Measurements from ENCODE around the gene SNX19.
"Not testable (repeated sequence)": the region's sequence is repeated elsewhere in the genome, so short reads cannot be mapped to it uniquely, and the experiment has no call there.

The SNX19 gene

GRCh38 chr11:130945896-130946295, 29.6 kb upstream of the SNX19 start:
- no peak overlapping the region for H3K27ac ChIP-seq
- POLR2A ChIA-PET (ENCODE audit: low non-redundant PET), result no interaction called here
- no peak for TF ChIP-seq CTCF (conservative IDR thresholded peaks at IDR 0.05; ENCODE audit: low read depth)
- DNase-seq (ENCODE audit: low spot score), result peak; percentile 49
- CTCF ChIA-PET, result interaction anchor here (0.6 kb wide), 1 partner anchor 10 kb away, joined by 4 read pairs; no protein-coding TSS in a partner anchor

DNA sequence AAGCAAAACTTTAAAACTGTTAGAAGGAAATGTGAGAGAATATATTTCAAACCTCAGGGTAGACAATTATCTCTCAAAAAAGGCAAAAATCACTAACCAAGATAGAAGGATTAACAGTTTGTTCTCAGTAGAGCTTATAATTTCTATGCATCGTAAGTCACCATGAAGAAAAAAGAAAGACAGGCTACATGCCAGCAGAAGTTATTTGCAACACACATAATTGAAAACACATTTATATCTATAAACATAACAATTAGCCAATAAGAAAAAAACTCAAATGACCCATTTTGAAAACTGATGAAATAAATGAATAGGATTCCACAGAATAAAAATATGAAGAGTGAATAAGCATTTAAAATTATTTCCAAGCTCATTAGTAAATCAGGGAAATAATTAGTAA, 24.4 kb upstream of the SNX19 start:
- CTCF ChIA-PET, result interaction anchor here (0.6 kb wide), 1 partner anchor 15 kb away, joined by 3 read pairs; no protein-coding TSS in a partner anchor
- no peak overlapping the region for H3K27ac ChIP-seq
- no peak for DNase-seq (ENCODE audit: low spot score)
- POLR2A ChIA-PET (ENCODE audit: low non-redundant PET), result no interaction called here
- TF ChIP-seq CTCF (conservative IDR thresholded peaks at IDR 0.05; ENCODE audit: low read depth), result no peak

DNA sequence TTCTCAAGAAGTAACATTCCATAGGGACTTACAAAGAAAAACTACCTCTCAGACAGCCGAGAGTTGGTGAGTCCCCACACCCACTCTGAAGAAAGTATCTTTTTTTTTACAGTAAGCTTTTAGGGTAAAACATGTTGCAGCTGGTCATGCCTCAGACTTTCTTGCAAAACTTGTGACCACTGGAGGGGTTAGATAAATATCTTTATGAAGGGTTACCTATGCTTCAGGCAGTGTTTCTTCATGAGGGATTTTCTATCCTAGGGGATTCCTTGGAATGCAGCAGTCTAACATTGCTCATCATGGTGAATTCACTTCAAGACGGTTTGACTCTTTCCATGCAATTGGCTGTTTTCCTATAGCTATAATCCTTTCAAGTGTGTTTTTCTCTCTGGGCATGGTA, 20.8 kb upstream of the SNX19 start:
- no peak for TF ChIP-seq CTCF (conservative IDR thresholded peaks at IDR 0.05; ENCODE audit: low read depth)
- DNase-seq (ENCODE audit: low spot score), result no peak
- CTCF ChIA-PET, result interaction anchor here (0.5 kb wide), 1 partner anchor 662 kb away, joined by 3 read pairs; no protein-coding TSS in a partner anchor
- POLR2A ChIA-PET (ENCODE audit: low non-redundant PET), result no interaction called here
- H3K27ac ChIP-seq, result no peak overlapping the region

GRCh38 chr11:130932086-130932712, 15.9 kb upstream of the SNX19 start:
- DNase-seq (ENCODE audit: low spot score), result no peak
- no peak overlapping the region for H3K27ac ChIP-seq
- no peak for TF ChIP-seq CTCF (conservative IDR thresholded peaks at IDR 0.05; ENCODE audit: low read depth)
- POLR2A ChIA-PET (ENCODE audit: low non-redundant PET), result no interaction called here
- CTCF ChIA-PET, result no interaction called here

- ChIA-PET CTCF (no interaction called here), POLR2A (ENCODE audit: low non-redundant PET) (no interaction called here)
- no peak for TF ChIP-seq CTCF (conservative IDR thresholded peaks at IDR 0.05; ENCODE audit: low read depth)
- H3K27ac ChIP-seq, result no peak overlapping the region
- DNase-seq (ENCODE audit: low spot score), result no peak
Observed at GRCh38 chr11:130924750-130925149, 8.5 kb upstream of the SNX19 start.

DNA sequence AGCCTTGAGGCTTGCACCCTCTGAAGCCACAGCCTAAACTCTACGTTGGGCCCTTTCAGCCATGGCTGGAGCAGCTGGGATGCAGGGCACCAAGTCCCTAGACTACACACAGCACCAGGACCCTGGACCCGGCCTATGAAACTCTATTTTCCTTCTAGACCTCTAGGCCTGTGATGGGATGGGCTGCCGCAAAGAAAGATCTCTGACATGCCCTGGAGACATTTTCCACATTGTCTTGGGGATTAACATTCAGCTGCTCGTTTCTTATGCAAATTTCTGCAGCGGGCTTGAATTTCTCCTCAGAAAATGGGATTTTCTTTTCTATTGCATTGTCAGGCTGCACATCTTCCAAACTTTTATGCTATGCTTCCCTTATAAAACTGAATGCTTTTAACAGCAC, 4.3 kb upstream of the SNX19 start:
- POLR2A ChIA-PET (ENCODE audit: low non-redundant PET); CTCF ChIA-PET; DNase-seq (ENCODE audit: low spot score); H3K27ac ChIP-seq: not testable (repeated sequence)

- no peak overlapping the region for H3K27ac ChIP-seq
- POLR2A ChIA-PET (ENCODE audit: low non-redundant PET), result no interaction called here
- DNase-seq (ENCODE audit: low spot score), result no peak
- CTCF ChIA-PET, result interaction anchor here (0.5 kb wide), 1 partner anchor 61 kb away, joined by 5 read pairs; no protein-coding TSS in a partner anchor
- no peak for TF ChIP-seq CTCF (conservative IDR thresholded peaks at IDR 0.05; ENCODE audit: low read depth)
Observed at GRCh38 chr11:130918081-130918480, 1.8 kb upstream of the SNX19 start.
